K562 (cell line): ENCODE results near the gene ACAP3. TPM values are rescaled to one million over a fixed set of nuclear protein-coding genes. Genes with fewer than 3 reads are reported as not detected.

Source experiments
- ATAC-seq: fragments of 200-7000 bp; cut with Tn5 transposase; 3 replicates; pipeline ENCODE4 v1.9.1; 2020; ENCODE audit warnings: moderate library complexity
- BruUV-seq: library from RNA; stranded (reverse); fragments of 400-500 nt; replicated peaks from 2 replicates; lab custom pipeline; 2021; lab: Mats Ljungman, UMichigan
- CTCF ChIA-PET: fragments of 300-600 bp; formaldehyde crosslinking; extraction: SDS; loops from one replicate; lab custom pipeline; 2021; ENCODE audit warnings: low intra/inter-chr PET ratio; lab: Yijun Ruan, JAX
- POLR2A ChIA-PET: fragments of 300-600, 350-650 bp; sonication (Branson Sonifier 250); formaldehyde crosslinking; extraction: SDS; loops from one replicate; lab custom pipeline; 2021; ENCODE audit warnings: antibody characterized with exemption, inconsistent platforms; lab: Yijun Ruan, JAX
- DNase-seq, 4 experiments: peaks; one replicate each; pipeline versions ENCODE4 v3.0.0 to v3.0.0-alpha.2; 2011 to 2018; ENCODE audit warnings: low spot score in 3 of 4, mixed read lengths in 3 of 4; ENCODE audit errors: extremely low read depth in 1 of 4
- FAIRE-seq: peaks from 2 replicates; lab custom pipeline; 2011; peaks lifted over from hg19 to GRCh38; lab: Jason Lieb, UNC
- H2AFZ ChIP-seq: 2 replicates; pipeline ENCODE4 v1.6.0; 2011; ENCODE audit warnings: low read depth, low read length, control low read depth, inconsistent platforms
- H3K27ac ChIP-seq: fragments of 200-600 bp; 3 replicates; pipeline ENCODE4 v1.8.0; 2011; ENCODE audit warnings: low read depth, mild to moderate bottlenecking, control low read depth, inconsistent platforms, low read length, moderate library complexity, mixed read lengths; ENCODE audit errors: extremely low read depth
- H3K27me3 ChIP-seq, 2 experiments: fragments of 300-600 bp in 1 of 2; 2 replicates in 1 of 2; 3 replicates in 1 of 2; pipeline versions ENCODE4 v1.6.0 to v1.8.0; 2011; ENCODE audit warnings: inconsistent platforms in 2 of 2, low read length in 2 of 2, mild to moderate bottlenecking in 1 of 2, mixed read lengths in 1 of 2, moderate library complexity in 1 of 2; ENCODE audit not compliant: control insufficient read depth in 2 of 2, insufficient read depth in 2 of 2
- H3K36me3 ChIP-seq: fragments of 300-600 bp; 3 replicates; pipeline ENCODE4 v1.8.0; 2011; ENCODE audit warnings: mild to moderate bottlenecking, low read length, inconsistent platforms; ENCODE audit not compliant: control insufficient read depth, insufficient read depth
- H3K4me1 ChIP-seq, 2 experiments: fragments of 200-600 bp in 1 of 2; replicated peaks in 1 of 2; 2 replicates in 1 of 2; 3 replicates in 1 of 2; pipeline versions ENCODE4 v1.5.1 to v1.8.0; 2011; ENCODE audit warnings: inconsistent platforms in 2 of 2, low read length in 2 of 2, mild to moderate bottlenecking in 1 of 2, mixed read lengths in 1 of 2, moderate library complexity in 1 of 2; ENCODE audit not compliant: control insufficient read depth in 2 of 2, insufficient read depth in 2 of 2
- H3K4me2 ChIP-seq: 2 replicates; pipeline ENCODE4 v1.6.1; 2011; ENCODE audit warnings: low read length, control low read depth, inconsistent platforms, mixed read lengths; ENCODE audit not compliant: insufficient read depth
- H3K4me3 ChIP-seq: fragments of 200-600 bp; sonication (generic), shearing (Covaris generic); 2 replicates; pipeline ENCODE4 v1.5.1; 2016; ENCODE audit warnings: control low read depth, inconsistent platforms
- H3K79me2 ChIP-seq: fragments of 200-600 bp; 3 replicates; pipeline ENCODE4 v1.8.0; 2011; ENCODE audit warnings: low read length, inconsistent platforms; ENCODE audit not compliant: control insufficient read depth, insufficient read depth
- H3K9ac ChIP-seq, 2 experiments: 2 replicates each; pipeline versions ENCODE4 v1.6.0 to v1.6.1; 2011; ENCODE audit warnings: low read depth in 2 of 2, low read length in 2 of 2, control low read depth in 1 of 2, inconsistent platforms in 1 of 2, mild to moderate bottlenecking in 1 of 2, mixed read lengths in 1 of 2; ENCODE audit not compliant: insufficient read depth in 1 of 2
- H3K9me1 ChIP-seq: one replicate; pipeline ENCODE4 v1.6.0; 2011; ENCODE audit warnings: inconsistent platforms, mild to moderate bottlenecking, low read length, moderate library complexity; ENCODE audit not compliant: control insufficient read depth, insufficient read depth
- H3K9me3 ChIP-seq: replicated peaks from 2 replicates; pipeline ENCODE4 v1.5.1; 2011; ENCODE audit warnings: low read depth, low read length, inconsistent platforms; ENCODE audit not compliant: control insufficient read depth, insufficient read depth
- H4K20me1 ChIP-seq: replicated peaks from 2 replicates; pipeline ENCODE4 v1.6.1; 2011; ENCODE audit warnings: low read length, inconsistent platforms, mixed read lengths; ENCODE audit not compliant: control insufficient read depth, insufficient read depth
- ATF2 ChIP-seq: sonication (generic); formaldehyde crosslinking; IDR thresholded peaks from 2 replicates; pipeline ENCODE4 v1.8.1; 2022; ENCODE audit warnings: missing genetic modification reagents
- DMBX1 ChIP-seq: fragments of 250-450 bp; sonication (Bioruptor Pico); IDR thresholded peaks from 2 replicates; pipeline ENCODE4 v1.8.0; 2022; ENCODE audit warnings: inconsistent platforms, mild to moderate bottlenecking, moderate library complexity, borderline replicate concordance
- ESRRB ChIP-seq: fragments of 250-450 bp; sonication (Bioruptor Pico); IDR thresholded peaks from 2 replicates; pipeline ENCODE4 v1.5.0; 2020; ENCODE audit warnings: mild to moderate bottlenecking, moderate library complexity, borderline replicate concordance
- HDAC1 ChIP-seq, 2 experiments: fragments of 450-650 bp; IDR thresholded peaks; 2 replicates each; pipeline ENCODE4 v1.6.1; 2016 to 2017; ENCODE audit warnings: inconsistent platforms in 1 of 2, mild to moderate bottlenecking in 1 of 2, moderate library complexity in 1 of 2
- HNRNPH1 ChIP-seq: fragments of 200-400 bp; formaldehyde crosslinking; optimal IDR thresholded peaks from 2 replicates; pipeline ENCODE3; 2017; ENCODE audit warnings: low read depth, mild to moderate bottlenecking, low read length, moderate library complexity
- LARP7 ChIP-seq: fragments of 450-650 bp; IDR thresholded peaks from 2 replicates; pipeline ENCODE4 v1.6.1; 2016
- TBP ChIP-seq: optimal IDR thresholded peaks from 2 replicates; pipeline ENCODE3; 2011; ENCODE audit warnings: low read depth, low read length, improper control_type of control experiment
- TFAM ChIP-seq: fragments of 250-450 bp; sonication (Bioruptor Pico); conservative IDR thresholded peaks from 2 replicates; pipeline ENCODE4 v1.5.0; 2021; ENCODE audit warnings: mild to moderate bottlenecking, moderate library complexity
- XRCC4 ChIP-seq: IDR thresholded peaks from one replicate; pipeline ENCODE4 v1.6.1; 2011; ENCODE audit not compliant: insufficient read depth, insufficient read length; ENCODE audit errors: extremely low read depth
- WGBS: fragments of 100-300 bp; shearing (Covaris generic); methylation state at CpG from one replicate; pipeline ENCODE4 v1.1.6; 2016; ENCODE audit warnings: low coverage, mixed read lengths; ENCODE audit not compliant: insufficient coverage; ENCODE audit errors: missing lambda C conversion rate; 5-methylcytosine and 5-hydroxymethylcytosine counted together
- in situ Hi-C: fragments of 300-500 bp; cut with MboI; formaldehyde crosslinking; loops from 4 replicates; pipeline ENCODE4 v1.15.0; 2018; ENCODE audit warnings: inconsistent platforms, mixed read lengths
- intact Hi-C: fragments of 100-400 bp; cut with micrococcal nuclease; formaldehyde crosslinking; loops from 2 replicates; pipeline ENCODE4 v1.14.2; 2022
- polyA plus RNA-seq, 8 experiments: library from polyadenylated mRNA; depleted of rRNA in 4 of 8; stranded (reverse) in 5 of 8; unstranded in 3 of 8; fragments of >200 nt; fragmentation: Nextera tagmentation in 2 of 8; fragmentation: Illumina TruSeq in 1 of 8; extraction: Ambion mirVana in 2 of 8; extraction: Trizol in 1 of 8; gene quantifications; 2 replicates each; pipeline versions ENCODE4 v1.2.1 to v1.2.3, GENCODE V29; 2011 to 2014; ENCODE audit warnings: inconsistent platforms in 1 of 8, missing spikeins in 1 of 8
- total RNA-seq, 7 experiments: library from RNA; depleted of rRNA in 6 of 7; stranded (reverse); fragments of >200 nt in 6 of 7; fragmentation: Illumina TruSeq in 2 of 7; extraction: Trizol in 2 of 7; gene quantifications; 2 replicates each; pipeline versions ENCODE4 v1.2.1 to v1.2.3, GENCODE V29; 2011 to 2021; ENCODE audit warnings: low replicate concordance in 1 of 7
- TF ChIP-seq, protein P1 (sequence below): IDR thresholded peaks from 2 replicates; pipeline ENCODE4 v1.6.1; 2011; ENCODE audit not compliant: insufficient read length; ENCODE audit errors: extremely low read depth
- TF ChIP-seq, protein P2 (sequence below): fragments of 450-650 bp; IDR thresholded peaks from 2 replicates; pipeline ENCODE4 v1.6.1; 2018; ENCODE audit not compliant: partially characterized antibody
- TF ChIP-seq, protein P3 (sequence below): sonication (generic); formaldehyde crosslinking; IDR thresholded peaks from 2 replicates; pipeline ENCODE4 v1.4.0; 2020; ENCODE audit warnings: mild to moderate bottlenecking, missing genetic modification reagents

Gene ACAP3
- total and polyA plus RNA-seq, 9 of the 15 experiments (the other 6 are each of a cell fraction or from before 2014, with no cell fraction given), result 0.01 to 49.0 (median 12.0) TPM

DNA sequence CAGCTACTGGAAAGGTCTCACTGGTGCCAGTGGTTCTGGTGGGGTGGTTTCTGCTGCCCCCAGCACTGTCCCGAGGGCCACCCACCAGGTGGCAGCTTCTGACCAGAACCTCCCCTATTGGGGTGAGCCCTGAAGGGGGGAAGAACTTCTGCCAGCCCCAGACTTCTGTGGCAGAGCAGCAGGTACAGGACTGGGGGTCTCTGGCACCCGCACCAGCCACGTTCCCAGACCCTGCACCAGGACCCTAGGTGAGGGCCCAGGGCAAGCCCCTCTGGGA, 2.3 kb upstream of the ACAP3 start:
- whole genome bisulfite sequencing, result 83% methylated on average over 3 of the region's 3 CpGs
- H3K36me3 ChIP-seq, result peaks cover 60% of the 10 kb centered on the region
- TF ChIP-seq ESRRB, result no peak
- no peak for TF ChIP-seq ATF2 (CRISPR knock-in tag)
- TF ChIP-seq, protein P1, sequence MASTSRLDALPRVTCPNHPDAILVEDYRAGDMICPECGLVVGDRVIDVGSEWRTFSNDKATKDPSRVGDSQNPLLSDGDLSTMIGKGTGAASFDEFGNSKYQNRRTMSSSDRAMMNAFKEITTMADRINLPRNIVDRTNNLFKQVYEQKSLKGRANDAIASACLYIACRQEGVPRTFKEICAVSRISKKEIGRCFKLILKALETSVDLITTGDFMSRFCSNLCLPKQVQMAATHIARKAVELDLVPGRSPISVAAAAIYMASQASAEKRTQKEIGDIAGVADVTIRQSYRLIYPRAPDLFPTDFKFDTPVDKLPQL, result no peak
- TF ChIP-seq, protein P2, sequence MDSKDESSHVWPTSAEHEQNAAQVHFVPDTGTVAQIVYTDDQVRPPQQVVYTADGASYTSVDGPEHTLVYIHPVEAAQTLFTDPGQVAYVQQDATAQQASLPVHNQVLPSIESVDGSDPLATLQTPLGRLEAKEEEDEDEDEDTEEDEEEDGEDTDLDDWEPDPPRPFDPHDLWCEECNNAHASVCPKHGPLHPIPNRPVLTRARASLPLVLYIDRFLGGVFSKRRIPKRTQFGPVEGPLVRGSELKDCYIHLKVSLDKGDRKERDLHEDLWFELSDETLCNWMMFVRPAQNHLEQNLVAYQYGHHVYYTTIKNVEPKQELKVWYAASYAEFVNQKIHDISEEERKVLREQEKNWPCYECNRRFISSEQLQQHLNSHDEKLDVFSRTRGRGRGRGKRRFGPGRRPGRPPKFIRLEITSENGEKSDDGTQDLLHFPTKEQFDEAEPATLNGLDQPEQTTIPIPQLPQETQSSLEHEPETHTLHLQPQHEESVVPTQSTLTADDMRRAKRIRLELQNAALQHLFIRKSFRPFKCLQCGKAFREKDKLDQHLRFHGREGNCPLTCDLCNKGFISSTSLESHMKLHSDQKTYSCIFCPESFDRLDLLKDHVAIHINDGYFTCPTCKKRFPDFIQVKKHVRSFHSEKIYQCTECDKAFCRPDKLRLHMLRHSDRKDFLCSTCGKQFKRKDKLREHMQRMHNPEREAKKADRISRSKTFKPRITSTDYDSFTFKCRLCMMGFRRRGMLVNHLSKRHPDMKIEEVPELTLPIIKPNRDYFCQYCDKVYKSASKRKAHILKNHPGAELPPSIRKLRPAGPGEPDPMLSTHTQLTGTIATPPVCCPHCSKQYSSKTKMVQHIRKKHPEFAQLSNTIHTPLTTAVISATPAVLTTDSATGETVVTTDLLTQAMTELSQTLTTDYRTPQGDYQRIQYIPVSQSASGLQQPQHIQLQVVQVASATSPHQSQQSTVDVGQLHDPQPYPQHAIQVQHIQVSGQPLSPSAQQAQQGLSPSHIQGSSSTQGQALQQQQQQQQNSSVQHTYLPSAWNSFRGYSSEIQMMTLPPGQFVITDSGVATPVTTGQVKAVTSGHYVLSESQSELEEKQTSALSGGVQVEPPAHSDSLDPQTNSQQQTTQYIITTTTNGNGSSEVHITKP, result no peak
- TF ChIP-seq, protein P3, sequence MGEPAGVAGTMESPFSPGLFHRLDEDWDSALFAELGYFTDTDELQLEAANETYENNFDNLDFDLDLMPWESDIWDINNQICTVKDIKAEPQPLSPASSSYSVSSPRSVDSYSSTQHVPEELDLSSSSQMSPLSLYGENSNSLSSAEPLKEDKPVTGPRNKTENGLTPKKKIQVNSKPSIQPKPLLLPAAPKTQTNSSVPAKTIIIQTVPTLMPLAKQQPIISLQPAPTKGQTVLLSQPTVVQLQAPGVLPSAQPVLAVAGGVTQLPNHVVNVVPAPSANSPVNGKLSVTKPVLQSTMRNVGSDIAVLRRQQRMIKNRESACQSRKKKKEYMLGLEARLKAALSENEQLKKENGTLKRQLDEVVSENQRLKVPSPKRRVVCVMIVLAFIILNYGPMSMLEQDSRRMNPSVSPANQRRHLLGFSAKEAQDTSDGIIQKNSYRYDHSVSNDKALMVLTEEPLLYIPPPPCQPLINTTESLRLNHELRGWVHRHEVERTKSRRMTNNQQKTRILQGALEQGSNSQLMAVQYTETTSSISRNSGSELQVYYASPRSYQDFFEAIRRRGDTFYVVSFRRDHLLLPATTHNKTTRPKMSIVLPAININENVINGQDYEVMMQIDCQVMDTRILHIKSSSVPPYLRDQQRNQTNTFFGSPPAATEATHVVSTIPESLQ (CRISPR knock-in tag), result no peak
- TF ChIP-seq TFAM (CRISPR knock-in tag), result no peak
- no peak for TF ChIP-seq TBP
- no peak for TF ChIP-seq DMBX1 (CRISPR knock-in tag)
- no peak for TF ChIP-seq LARP7
- no peak for TF ChIP-seq HDAC1 (IDR thresholded peaks at IDR 0.05)
- no peak for TF ChIP-seq XRCC4
- no peak for TF ChIP-seq HNRNPH1

More for the DNA sequence above, 2.3 kb upstream of the ACAP3 start:
- no peak for FAIRE-seq
- no peaks in the 10 kb centered on the region for H3K27me3 ChIP-seq
- H3K9ac ChIP-seq, result peak overlapping the region in 1 of 2 experiments; percentile 97; a peak in 2 of 4 replicates
- peaks cover 53% of the 10 kb centered on the region for H3K79me2 ChIP-seq
- H4K20me1 ChIP-seq, result peaks cover 16% of the 10 kb centered on the region
- no peaks in the 10 kb centered on the region for H3K9me1 ChIP-seq
- 0 out of 2 replicates have a peak overlapping the region, but pooled peaks have one; percentile 88 for H3K4me2 ChIP-seq
- no peak for DNase-seq
- no peak for ATAC-seq
- intact Hi-C loops, result no loop called here
- H2AFZ ChIP-seq, result no peak overlapping the region
- ChIA-PET CTCF (interaction anchor here (0.7 kb wide), 1 partner anchor 742 kb away, joined by 3 read pairs; no protein-coding TSS in a partner anchor), POLR2A (interaction anchor here (0.7 to 3.5 kb wide), 4 partner anchors 10 to 127 kb away, joined by 3 to 30 read pairs (median 4); no protein-coding TSS in a partner anchor)
- peaks cover 30 to 97% of the 10 kb centered on the region in 2 experiments for H3K4me1 ChIP-seq
- no peaks in the 10 kb centered on the region for H3K9me3 ChIP-seq
- H3K4me3 ChIP-seq, result peak overlapping the region; percentile 94; the same call in 1 of the 2 replicates
- no peak overlapping the region for H3K27ac ChIP-seq
- BruUV-seq, result no TSS peak
- in situ Hi-C loops, result no loop called here
